ENCODE measurements around the gene KIF6.

KIF6 gene

DNA sequence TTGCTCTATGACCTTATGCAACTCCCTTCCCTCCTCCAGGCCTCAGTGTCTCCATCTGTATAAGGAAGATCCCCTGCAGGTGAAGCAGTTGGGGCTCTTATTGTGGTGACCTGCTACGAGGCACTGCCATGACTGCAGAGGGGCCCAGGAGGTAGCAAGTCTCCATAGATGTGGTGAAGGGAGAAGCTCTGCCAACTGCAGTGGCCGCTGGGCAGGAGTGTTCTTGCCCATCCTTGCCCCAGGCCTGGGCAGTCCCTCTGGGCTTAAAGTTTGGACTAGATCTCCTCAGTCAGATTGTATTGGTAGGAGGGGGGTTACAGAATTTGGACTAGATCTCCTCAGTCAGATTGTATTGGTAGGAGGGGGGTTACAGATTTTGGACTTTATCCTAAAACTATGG is 423.2 kb downstream of the KIF6 start:
- no peak for DNase-seq (ENCODE audit: low read depth in 1 of 2, low spot score in 1 of 2)
- TF ChIP-seq POLR2AphosphoS5 (IDR thresholded peaks at IDR 0.05; ENCODE audit: low read depth) (no peak), SPI1 (IDR thresholded peaks at IDR 0.05; ENCODE audit: borderline replicate concordance, low read depth) (no peak), GABPA (IDR thresholded peaks at IDR 0.05; ENCODE audit: low read depth) (no peak)
- TF ChIP-seq, protein P1, sequence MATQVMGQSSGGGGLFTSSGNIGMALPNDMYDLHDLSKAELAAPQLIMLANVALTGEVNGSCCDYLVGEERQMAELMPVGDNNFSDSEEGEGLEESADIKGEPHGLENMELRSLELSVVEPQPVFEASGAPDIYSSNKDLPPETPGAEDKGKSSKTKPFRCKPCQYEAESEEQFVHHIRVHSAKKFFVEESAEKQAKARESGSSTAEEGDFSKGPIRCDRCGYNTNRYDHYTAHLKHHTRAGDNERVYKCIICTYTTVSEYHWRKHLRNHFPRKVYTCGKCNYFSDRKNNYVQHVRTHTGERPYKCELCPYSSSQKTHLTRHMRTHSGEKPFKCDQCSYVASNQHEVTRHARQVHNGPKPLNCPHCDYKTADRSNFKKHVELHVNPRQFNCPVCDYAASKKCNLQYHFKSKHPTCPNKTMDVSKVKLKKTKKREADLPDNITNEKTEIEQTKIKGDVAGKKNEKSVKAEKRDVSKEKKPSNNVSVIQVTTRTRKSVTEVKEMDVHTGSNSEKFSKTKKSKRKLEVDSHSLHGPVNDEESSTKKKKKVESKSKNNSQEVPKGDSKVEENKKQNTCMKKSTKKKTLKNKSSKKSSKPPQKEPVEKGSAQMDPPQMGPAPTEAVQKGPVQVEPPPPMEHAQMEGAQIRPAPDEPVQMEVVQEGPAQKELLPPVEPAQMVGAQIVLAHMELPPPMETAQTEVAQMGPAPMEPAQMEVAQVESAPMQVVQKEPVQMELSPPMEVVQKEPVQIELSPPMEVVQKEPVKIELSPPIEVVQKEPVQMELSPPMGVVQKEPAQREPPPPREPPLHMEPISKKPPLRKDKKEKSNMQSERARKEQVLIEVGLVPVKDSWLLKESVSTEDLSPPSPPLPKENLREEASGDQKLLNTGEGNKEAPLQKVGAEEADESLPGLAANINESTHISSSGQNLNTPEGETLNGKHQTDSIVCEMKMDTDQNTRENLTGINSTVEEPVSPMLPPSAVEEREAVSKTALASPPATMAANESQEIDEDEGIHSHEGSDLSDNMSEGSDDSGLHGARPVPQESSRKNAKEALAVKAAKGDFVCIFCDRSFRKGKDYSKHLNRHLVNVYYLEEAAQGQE (IDR thresholded peaks at IDR 0.05; ENCODE audit: insufficient replicate concordance, low read depth) = no peak
- TF ChIP-seq, protein P2, sequence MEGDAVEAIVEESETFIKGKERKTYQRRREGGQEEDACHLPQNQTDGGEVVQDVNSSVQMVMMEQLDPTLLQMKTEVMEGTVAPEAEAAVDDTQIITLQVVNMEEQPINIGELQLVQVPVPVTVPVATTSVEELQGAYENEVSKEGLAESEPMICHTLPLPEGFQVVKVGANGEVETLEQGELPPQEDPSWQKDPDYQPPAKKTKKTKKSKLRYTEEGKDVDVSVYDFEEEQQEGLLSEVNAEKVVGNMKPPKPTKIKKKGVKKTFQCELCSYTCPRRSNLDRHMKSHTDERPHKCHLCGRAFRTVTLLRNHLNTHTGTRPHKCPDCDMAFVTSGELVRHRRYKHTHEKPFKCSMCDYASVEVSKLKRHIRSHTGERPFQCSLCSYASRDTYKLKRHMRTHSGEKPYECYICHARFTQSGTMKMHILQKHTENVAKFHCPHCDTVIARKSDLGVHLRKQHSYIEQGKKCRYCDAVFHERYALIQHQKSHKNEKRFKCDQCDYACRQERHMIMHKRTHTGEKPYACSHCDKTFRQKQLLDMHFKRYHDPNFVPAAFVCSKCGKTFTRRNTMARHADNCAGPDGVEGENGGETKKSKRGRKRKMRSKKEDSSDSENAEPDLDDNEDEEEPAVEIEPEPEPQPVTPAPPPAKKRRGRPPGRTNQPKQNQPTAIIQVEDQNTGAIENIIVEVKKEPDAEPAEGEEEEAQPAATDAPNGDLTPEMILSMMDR (IDR thresholded peaks at IDR 0.05; ENCODE audit: insufficient read depth, low read length) = no peak
- Histone ChIP-seq H3K27ac (replicated peaks) (no peak overlapping the region), H3K4me3 (replicated peaks; ENCODE audit: insufficient read depth, low read length) (no peak overlapping the region), H3K27me3 (ENCODE audit: insufficient read depth, poor library complexity, severe bottlenecking) (no peaks in the 10 kb centered on the region)

DNA sequence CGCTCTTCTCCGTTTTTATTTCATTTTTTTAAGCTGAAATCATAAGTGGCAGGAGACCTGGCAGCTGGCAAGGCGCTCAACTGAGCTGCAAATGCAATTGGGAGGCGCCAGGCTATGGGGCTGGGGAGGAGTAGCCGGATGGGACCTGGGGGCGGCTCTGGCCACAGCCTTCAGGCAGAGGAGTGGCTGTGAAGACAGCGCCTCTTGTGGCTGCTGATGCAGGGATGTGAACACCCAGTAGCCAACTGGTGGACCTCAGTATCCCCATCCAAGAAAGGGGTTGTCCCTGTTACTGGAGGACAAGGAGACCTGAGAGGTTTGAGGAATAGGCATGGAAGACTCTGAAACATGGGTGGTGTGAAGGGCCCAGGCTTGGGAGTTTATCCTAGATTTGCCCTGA is 423.6 kb downstream of the KIF6 start:
- DNase-seq (ENCODE audit: low read depth in 1 of 2, low spot score in 1 of 2) = no peak
- Histone ChIP-seq H3K27ac (replicated peaks) (no peak overlapping the region), H3K27me3 (ENCODE audit: insufficient read depth, poor library complexity, severe bottlenecking) (no peaks in the 10 kb centered on the region), H3K4me3 (replicated peaks; ENCODE audit: insufficient read depth, low read length) (no peak overlapping the region)
- TF ChIP-seq, protein P1 (IDR thresholded peaks at IDR 0.05; ENCODE audit: insufficient replicate concordance, low read depth) = no peak
- TF ChIP-seq, protein P2 (IDR thresholded peaks at IDR 0.05; ENCODE audit: insufficient read depth, low read length) = no peak
- TF ChIP-seq SPI1 (IDR thresholded peaks at IDR 0.05; ENCODE audit: borderline replicate concordance, low read depth) (no peak), GABPA (IDR thresholded peaks at IDR 0.05; ENCODE audit: low read depth) (no peak), POLR2AphosphoS5 (IDR thresholded peaks at IDR 0.05; ENCODE audit: low read depth) (no peak)

DNA sequence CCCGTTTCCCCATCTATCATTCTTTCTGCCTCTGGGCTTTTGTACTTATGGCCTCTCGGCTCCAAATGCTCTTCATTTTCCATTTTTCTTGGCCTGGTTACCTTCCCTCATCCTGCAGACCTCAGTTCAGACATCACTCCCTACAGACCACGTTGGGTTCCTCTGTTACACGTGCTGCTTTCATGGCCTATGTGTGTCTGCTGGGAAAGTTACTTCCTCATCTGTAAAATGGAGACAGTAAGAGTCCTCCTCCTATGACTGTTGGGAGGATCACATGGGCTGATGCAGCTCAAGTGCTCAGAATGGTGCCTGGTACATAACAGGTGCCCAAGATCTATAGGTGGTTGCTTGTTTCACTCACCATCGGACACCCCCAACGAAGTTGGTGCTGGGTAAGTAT is 424.5 kb downstream of the KIF6 start:
- TF ChIP-seq, protein P2 (IDR thresholded peaks at IDR 0.05; ENCODE audit: insufficient read depth, low read length) = no peak
- TF ChIP-seq, protein P1 (IDR thresholded peaks at IDR 0.05; ENCODE audit: insufficient replicate concordance, low read depth) = no peak
- no peak for TF ChIP-seq SPI1 (IDR thresholded peaks at IDR 0.05; ENCODE audit: borderline replicate concordance, low read depth)
- TF ChIP-seq POLR2AphosphoS5 (IDR thresholded peaks at IDR 0.05; ENCODE audit: low read depth) = no peak
- no peak for TF ChIP-seq GABPA (IDR thresholded peaks at IDR 0.05; ENCODE audit: low read depth)
- peak in 1 of 2 experiments; percentile 34 for DNase-seq (ENCODE audit: low read depth in 1 of 2, low spot score in 1 of 2)
- Histone ChIP-seq H3K27me3 (ENCODE audit: insufficient read depth, poor library complexity, severe bottlenecking) (no peaks in the 10 kb centered on the region), H3K4me3 (replicated peaks; ENCODE audit: insufficient read depth, low read length) (no peak overlapping the region), H3K27ac (replicated peaks) (no peak overlapping the region)
